WTC11 (cell line): Measurements from ENCODE around the gene TDRD9.

Experiments
- AFF4 ChIP-seq: sonication (generic); formaldehyde crosslinking; IDR thresholded peaks from 2 replicates; pipeline ENCODE4 v1.8.1; 2023; ENCODE audit warnings: mild to moderate bottlenecking, missing genetic modification reagents, borderline replicate concordance
- ATF2 ChIP-seq: sonication (generic); formaldehyde crosslinking; IDR thresholded peaks from 2 replicates; pipeline ENCODE4 v1.8.1; 2022; ENCODE audit warnings: low read depth, missing genetic modification reagents, borderline replicate concordance
- CREB1 ChIP-seq: sonication (generic); formaldehyde crosslinking; IDR thresholded peaks from 2 replicates; pipeline ENCODE4 v1.8.0; 2023; ENCODE audit warnings: mild to moderate bottlenecking, missing genetic modification reagents
- CTCF ChIP-seq: fragments of 200-600 bp; IDR thresholded peaks from 2 replicates; pipeline ENCODE4 v1.8.0; 2022; ENCODE audit warnings: antibody characterized with exemption
- ETV6 ChIP-seq: sonication (generic); formaldehyde crosslinking; IDR thresholded peaks from 2 replicates; pipeline ENCODE4 v1.8.1; 2022; ENCODE audit warnings: mild to moderate bottlenecking, missing genetic modification reagents
- IRF2 ChIP-seq: sonication (generic); formaldehyde crosslinking; IDR thresholded peaks from 2 replicates; pipeline ENCODE4 v1.8.0; 2022; ENCODE audit warnings: low read depth, missing genetic modification reagents, borderline replicate concordance
- JAZF1 ChIP-seq: fragments of 250-450 bp; sonication (Bioruptor Pico); IDR thresholded peaks from 2 replicates; pipeline ENCODE4 v1.9.0; 2021; ENCODE audit warnings: moderate library complexity, mild to moderate bottlenecking, inconsistent platforms
- MAX ChIP-seq: sonication (generic); formaldehyde crosslinking; IDR thresholded peaks from 2 replicates; pipeline ENCODE4 v1.8.0; 2022; ENCODE audit warnings: mild to moderate bottlenecking, missing genetic modification reagents
- NR2C2 ChIP-seq: sonication (generic); formaldehyde crosslinking; IDR thresholded peaks from 2 replicates; pipeline ENCODE4 v1.8.0; 2022; ENCODE audit warnings: mild to moderate bottlenecking, missing genetic modification reagents
- PREB ChIP-seq: sonication (generic); formaldehyde crosslinking; IDR thresholded peaks from 2 replicates; pipeline ENCODE4 v1.8.1; 2022; ENCODE audit warnings: mild to moderate bottlenecking, missing genetic modification reagents, moderate library complexity, borderline replicate concordance
- USF2 ChIP-seq: sonication (generic); formaldehyde crosslinking; IDR thresholded peaks from 2 replicates; pipeline ENCODE4 v1.8.1; 2023; ENCODE audit warnings: mild to moderate bottlenecking, missing genetic modification reagents, moderate library complexity
- ZNF263 ChIP-seq: sonication (generic); formaldehyde crosslinking; IDR thresholded peaks from 2 replicates; pipeline ENCODE4 v1.8.1; 2022; ENCODE audit warnings: low read depth, mild to moderate bottlenecking, moderate library complexity, missing genetic modification reagents
- ZNF281 ChIP-seq: sonication (generic); formaldehyde crosslinking; IDR thresholded peaks from 2 replicates; pipeline ENCODE4 v1.8.0; 2023; ENCODE audit warnings: mild to moderate bottlenecking, missing genetic modification reagents

- TF ChIP-seq ZNF263 (CRISPR knock-in tag) (no peak), ATF2 (no peak), USF2 (CRISPR knock-in tag) (no peak), IRF2 (no peak), CREB1 (no peak), NR2C2 (CRISPR knock-in tag) (no peak), PREB (no peak), ETV6 (no peak), CTCF (no peak), ZNF281 (CRISPR knock-in tag) (no peak), MAX (CRISPR knock-in tag) (no peak), JAZF1 (CRISPR knock-in tag) (no peak), AFF4 (CRISPR knock-in tag) (no peak)
Observed at GRCh38 chr14:103974575-103974974, 46.3 kb downstream of the TDRD9 start.
